Measurements from ENCODE around the gene LYSMD2. TPM values are rescaled to one million over a fixed set of nuclear protein-coding genes. Genes with fewer than 3 reads are reported as not detected.

Gene LYSMD2
- total RNA-seq, 1 experiment from 2014 or later, result 2.9 TPM

- no peaks in the 10 kb centered on the region for H3K4me1 ChIP-seq (ENCODE audit: insufficient read depth, low read length, poor library complexity, severe bottlenecking)
- intact Hi-C loops (cut with micrococcal nuclease; ENCODE audit: unreplicated experiment), result no loop called here
- no peak overlapping the region for H3K4me3 ChIP-seq (ENCODE audit: low read depth, low read length, poor library complexity, severe bottlenecking)
- no peaks in the 10 kb centered on the region for H3K9me3 ChIP-seq (ENCODE audit: low read depth, low read length, poor library complexity, severe bottlenecking)
- no peak for DNase-seq (ENCODE audit: low spot score)
- TF ChIP-seq CTCF (conservative IDR thresholded peaks at IDR 0.05; ENCODE audit: low read depth, low read length) (no peak), EZH2 (IDR thresholded peaks at IDR 0.05; ENCODE audit: borderline replicate concordance, low read depth, low read length, poor library complexity, severe bottlenecking) (no peak)
- POLR2A ChIA-PET (ENCODE audit: low non-redundant PET), result no interaction called here
- no peak overlapping the region for H3K27ac ChIP-seq (ENCODE audit: low read depth, low read length, poor library complexity, severe bottlenecking)
- peaks cover 42% of the 10 kb centered on the region for H3K27me3 ChIP-seq (replicated peaks; ENCODE audit: insufficient read depth, low read depth, low read length, poor library complexity)
- H3K36me3 ChIP-seq (ENCODE audit: insufficient read depth, low read length, poor library complexity, severe bottlenecking), result no peaks in the 10 kb centered on the region
- no TSS peak for BruUV-seq (replicated peaks)
- CTCF ChIA-PET, result no interaction called here
Measured at GRCh38 chr15:51680321-51680720, 57.1 kb downstream of the LYSMD2 start.

- ChIA-PET POLR2A (ENCODE audit: low non-redundant PET) (no interaction called here), CTCF (no interaction called here)
- no peak for DNase-seq (ENCODE audit: low spot score)
- Histone ChIP-seq H3K4me3 (ENCODE audit: low read depth, low read length, poor library complexity, severe bottlenecking) (no peak overlapping the region), H3K4me1 (ENCODE audit: insufficient read depth, low read length, poor library complexity, severe bottlenecking) (no peaks in the 10 kb centered on the region), H3K9me3 (ENCODE audit: low read depth, low read length, poor library complexity, severe bottlenecking) (no peaks in the 10 kb centered on the region), H3K36me3 (ENCODE audit: insufficient read depth, low read length, poor library complexity, severe bottlenecking) (no peaks in the 10 kb centered on the region), H3K27ac (ENCODE audit: low read depth, low read length, poor library complexity, severe bottlenecking) (no peak overlapping the region), H3K27me3 (replicated peaks; ENCODE audit: insufficient read depth, low read depth, low read length, poor library complexity) (peaks cover 28% of the 10 kb centered on the region)
- intact Hi-C loops (cut with micrococcal nuclease; ENCODE audit: unreplicated experiment), result no loop called here
- no TSS peak for BruUV-seq (replicated peaks)
- TF ChIP-seq EZH2 (IDR thresholded peaks at IDR 0.05; ENCODE audit: borderline replicate concordance, low read depth, low read length, poor library complexity, severe bottlenecking), result no peak
- no peak for TF ChIP-seq CTCF (conservative IDR thresholded peaks at IDR 0.05; ENCODE audit: low read depth, low read length)
Measured at GRCh38 chr15:51678096-51678495, 59.4 kb downstream of the LYSMD2 start.

- POLR2A ChIA-PET (ENCODE audit: low non-redundant PET), result no interaction called here
- no peak for DNase-seq (ENCODE audit: low spot score)
- Histone ChIP-seq H3K4me3 (ENCODE audit: low read depth, low read length, poor library complexity, severe bottlenecking) (no peak overlapping the region), H3K36me3 (ENCODE audit: insufficient read depth, low read length, poor library complexity, severe bottlenecking) (no peaks in the 10 kb centered on the region), H3K4me1 (ENCODE audit: insufficient read depth, low read length, poor library complexity, severe bottlenecking) (no peaks in the 10 kb centered on the region), H3K27ac (ENCODE audit: low read depth, low read length, poor library complexity, severe bottlenecking) (no peak overlapping the region), H3K9me3 (ENCODE audit: low read depth, low read length, poor library complexity, severe bottlenecking) (no peaks in the 10 kb centered on the region), H3K27me3 (replicated peaks; ENCODE audit: insufficient read depth, low read depth, low read length, poor library complexity) (peaks cover 26% of the 10 kb centered on the region)
- BruUV-seq (replicated peaks), result no TSS peak
- intact Hi-C loops (cut with micrococcal nuclease; ENCODE audit: unreplicated experiment), result no loop called here
- CTCF ChIA-PET, result no interaction called here
- TF ChIP-seq EZH2 (IDR thresholded peaks at IDR 0.05; ENCODE audit: borderline replicate concordance, low read depth, low read length, poor library complexity, severe bottlenecking), result no peak
- TF ChIP-seq CTCF (conservative IDR thresholded peaks at IDR 0.05; ENCODE audit: low read depth, low read length), result no peak
Measured at GRCh38 chr15:51677452-51677851, 60.0 kb downstream of the LYSMD2 start.
